ENCODE measurements around the gene SAFB2. TPM values are rescaled to one million over a fixed set of nuclear protein-coding genes. Genes with fewer than 3 reads are reported as not detected.

Gene SAFB2
- total RNA-seq, 1 experiment from 2014 or later, result 98.6 TPM

GRCh38 chr19:5623397-5624017 is 931 bp upstream of the SAFB2 start:
- Mint-ChIP-seq H3K27me3 (ENCODE audit: insufficient read depth, unreplicated experiment) (no peaks in the 10 kb centered on the region), H3K9me3 (ENCODE audit: unreplicated experiment) (no peaks in the 10 kb centered on the region), H3K27ac (ENCODE audit: low read depth, unreplicated experiment) (peak overlapping the region; percentile 100), H3K4me3 (ENCODE audit: unreplicated experiment) (peak overlapping the region; percentile 100), H3K4me1 (ENCODE audit: insufficient read depth, unreplicated experiment) (peaks cover 41% of the 10 kb centered on the region), H3K36me3 (ENCODE audit: insufficient read depth, unreplicated experiment) (peaks cover 78% of the 10 kb centered on the region)
- BruUV-seq (replicated peaks), result no TSS peak
- DNase-seq (ENCODE audit: unreplicated experiment), result no peak
- TF ChIP-seq CTCF (IDR thresholded peaks at IDR 0.05; ENCODE audit: unreplicated experiment), result no peak
- ChIA-PET POLR2A (interaction anchor here (0.6 to 3.4 kb wide), 27 partner anchors 9 to 1254 kb away, joined by 3 to 21 read pairs (median 6); partner anchors contain the start of genes CATSPERD, KDM4B, LONP1 and NDUFA11), CTCF (interaction anchor here (0.6 to 0.7 kb wide), 3 partner anchors 64 to 575 kb away, joined by 3 to 4 read pairs (median 4); no protein-coding TSS in a partner anchor)
- intact Hi-C loops (cut with micrococcal nuclease), result no loop called here

DNA sequence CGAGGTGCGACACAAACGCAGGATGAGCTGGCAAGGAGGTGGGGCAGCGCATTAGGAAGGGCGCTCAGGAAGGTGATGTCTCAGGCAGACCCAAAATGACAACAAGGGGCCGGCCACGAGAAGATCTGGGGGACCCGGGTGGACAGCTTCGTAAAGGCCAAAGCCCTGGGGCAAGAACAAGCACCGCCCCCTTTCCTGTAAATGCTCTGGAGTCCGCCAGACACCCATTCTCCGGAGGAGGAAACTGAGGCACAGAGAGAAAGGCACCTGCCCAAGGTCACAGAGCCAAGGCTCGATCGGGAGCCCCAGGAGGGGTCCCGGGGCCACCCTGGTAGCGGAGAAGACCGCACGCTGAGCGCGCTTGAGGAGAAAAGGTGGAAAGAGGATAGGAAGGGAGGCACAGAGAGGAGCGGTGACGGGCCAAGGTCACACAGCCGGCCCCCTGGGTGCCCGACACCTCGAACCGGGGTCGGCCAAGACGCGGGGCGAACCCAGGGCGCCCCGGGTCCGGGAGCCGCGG is 571 bp downstream of the SAFB2 start:
- DNase-seq (ENCODE audit: unreplicated experiment), result peak; percentile 17
- Mint-ChIP-seq H3K4me1 (ENCODE audit: insufficient read depth, unreplicated experiment) (peaks cover 36% of the 10 kb centered on the region), H3K36me3 (ENCODE audit: insufficient read depth, unreplicated experiment) (peaks cover 80% of the 10 kb centered on the region), H3K4me3 (ENCODE audit: unreplicated experiment) (peak overlapping the region; percentile 100), H3K27ac (ENCODE audit: low read depth, unreplicated experiment) (peak overlapping the region; percentile 100), H3K27me3 (ENCODE audit: insufficient read depth, unreplicated experiment) (no peaks in the 10 kb centered on the region), H3K9me3 (ENCODE audit: unreplicated experiment) (no peaks in the 10 kb centered on the region)
- no peak for TF ChIP-seq CTCF (IDR thresholded peaks at IDR 0.05; ENCODE audit: unreplicated experiment)
- ChIA-PET POLR2A (interaction anchor here (0.6 to 3.4 kb wide), 32 partner anchors 8 to 900 kb away, joined by 3 to 21 read pairs (median 5); partner anchors contain the start of genes CATSPERD, KDM4B, LONP1 and PLIN3), CTCF (interaction anchor here (0.6 to 1.0 kb wide), 3 partner anchors 68 to 750 kb away, joined by 3 read pairs; partner anchors contain the start of gene RPL36)
- BruUV-seq (replicated peaks), result no TSS peak
- intact Hi-C loops (cut with micrococcal nuclease), result no loop called here

GRCh38 chr19:5621311-5621944 is 1.1 kb downstream of the SAFB2 start:
- peaks cover 80% of the 10 kb centered on the region for H3K36me3 Mint-ChIP-seq (ENCODE audit: insufficient read depth, unreplicated experiment)
- no peaks in the 10 kb centered on the region for H3K9me3 Mint-ChIP-seq (ENCODE audit: unreplicated experiment)
- ChIA-PET POLR2A (interaction anchor here (0.6 to 3.4 kb wide), 18 partner anchors 9 to 1165 kb away, joined by 3 to 17 read pairs (median 4); partner anchors contain the start of genes CATSPERD, KDM4B, LONP1 and RPL36), CTCF (interaction anchor here (0.6 to 1.1 kb wide), 3 partner anchors 11 to 750 kb away, joined by 3 to 4 read pairs (median 3); no protein-coding TSS in a partner anchor)
- H3K4me1 Mint-ChIP-seq (ENCODE audit: insufficient read depth, unreplicated experiment), result peaks cover 36% of the 10 kb centered on the region
- H3K27me3 Mint-ChIP-seq (ENCODE audit: insufficient read depth, unreplicated experiment), result no peaks in the 10 kb centered on the region
- H3K27ac Mint-ChIP-seq (ENCODE audit: low read depth, unreplicated experiment), result peak overlapping the region; percentile 100
- TF ChIP-seq CTCF (IDR thresholded peaks at IDR 0.05; ENCODE audit: unreplicated experiment), result no peak
- no TSS peak for BruUV-seq (replicated peaks)
- peak overlapping the region; percentile 100 for H3K4me3 Mint-ChIP-seq (ENCODE audit: unreplicated experiment)
- DNase-seq (ENCODE audit: unreplicated experiment), result no peak
- intact Hi-C loops (cut with micrococcal nuclease), result no loop called here

DNA sequence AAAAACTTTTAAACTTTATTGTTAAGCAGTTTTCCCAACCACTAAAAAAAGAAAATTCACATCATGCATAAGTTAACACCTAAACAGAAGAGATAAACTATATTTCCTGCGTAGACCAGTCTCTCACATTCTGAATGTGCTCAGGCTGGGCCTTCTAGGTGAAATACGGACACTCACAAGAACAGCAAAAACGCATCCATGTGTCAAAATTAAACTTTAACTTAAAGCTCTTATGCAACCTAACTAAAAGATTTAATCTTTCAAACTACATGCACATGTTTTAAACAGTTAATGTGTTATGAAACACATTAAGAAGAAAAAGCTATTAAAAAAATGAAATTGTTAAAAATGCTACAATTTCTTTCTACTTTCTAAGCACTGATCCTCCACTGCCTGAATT is 2.6 kb downstream of the SAFB2 start:
- no TSS peak for BruUV-seq (replicated peaks)
- TF ChIP-seq CTCF (IDR thresholded peaks at IDR 0.05; ENCODE audit: unreplicated experiment), result no peak
- no peak overlapping the region for H3K4me3 Mint-ChIP-seq (ENCODE audit: unreplicated experiment)
- DNase-seq (ENCODE audit: unreplicated experiment), result no peak
- no peaks in the 10 kb centered on the region for H3K27me3 Mint-ChIP-seq (ENCODE audit: insufficient read depth, unreplicated experiment)
- peaks cover 80% of the 10 kb centered on the region for H3K36me3 Mint-ChIP-seq (ENCODE audit: insufficient read depth, unreplicated experiment)
- H3K27ac Mint-ChIP-seq (ENCODE audit: low read depth, unreplicated experiment), result no peak overlapping the region
- H3K9me3 Mint-ChIP-seq (ENCODE audit: unreplicated experiment), result no peaks in the 10 kb centered on the region
- ChIA-PET POLR2A (interaction anchor here (1.0 to 1.9 kb wide), 2 partner anchors 28 to 70 kb away, joined by 3 to 9 read pairs; partner anchors contain the start of gene RPL36), CTCF (interaction anchor here (1.1 to 1.2 kb wide), 2 partner anchors 67 to 571 kb away, joined by 3 read pairs; no protein-coding TSS in a partner anchor)
- H3K4me1 Mint-ChIP-seq (ENCODE audit: insufficient read depth, unreplicated experiment), result peaks cover 22% of the 10 kb centered on the region
- intact Hi-C loops (cut with micrococcal nuclease), result no loop called here

All from MCF 10A (cell line).